ENCODE data around the gene ABHD17A. TPM values are rescaled to one million over a fixed set of nuclear protein-coding genes. Genes with fewer than 3 reads are reported as not detected.
A peak's percentile ranks its signal among the peaks of the same experiment; 100 is the strongest.

Gene ABHD17A
- total and polyA plus RNA-seq, 2 of the 8 experiments (the other 6 are each of a cell fraction or from before 2014, with no cell fraction given), result 41.2 to 87.4 TPM

GRCh38 chr19:1841209-1841924 lies 43.9 kb downstream of the ABHD17A start:
- H4K5ac ChIP-seq (ENCODE audit: insufficient read length, low read depth, low read length), result no peak overlapping the region
- H2BK5ac ChIP-seq (ENCODE audit: low read depth, low read length), result no peak overlapping the region
- no peak overlapping the region for H3K27ac ChIP-seq (ENCODE audit: low read depth, low read length)
- H3K9me3 ChIP-seq (ENCODE audit: insufficient read depth in 2 of 2, low read depth in 1 of 2, low read length in 1 of 2), result no peaks in the 10 kb centered on the region
- H3K4me3 ChIP-seq (ENCODE audit: extremely low read depth in 1 of 4, insufficient read depth in 2 of 4, low read depth in 3 of 4, low read length in 4 of 4), result no peak overlapping the region
- peaks cover 8 to 84% of the 10 kb centered on the region in 2 experiments; a peak in 3 of 4 replicates for H3K79me2 ChIP-seq (ENCODE audit: control insufficient read depth in 1 of 2, insufficient read depth in 2 of 2, low read length in 2 of 2)
- peaks cover 32% of the 10 kb centered on the region for H3K79me1 ChIP-seq (ENCODE audit: low read depth, low read length)
- no peak overlapping the region for H3K23ac ChIP-seq (ENCODE audit: insufficient read length)
- no peak overlapping the region for H2BK20ac ChIP-seq (ENCODE audit: low read length)
- H3K4ac ChIP-seq (replicated peaks; ENCODE audit: insufficient read length, low read depth, low read length), result no peak overlapping the region
- H4K20me1 ChIP-seq (replicated peaks in 1 of 2; ENCODE audit: control insufficient read depth in 1 of 2, insufficient read depth in 2 of 2, low read length in 2 of 2), result peaks cover 22 to 40% of the 10 kb centered on the region in 2 experiments
- no peak overlapping the region for H2BK15ac ChIP-seq (ENCODE audit: low read length)
- H2AFZ ChIP-seq (ENCODE audit: low read length), result no peak overlapping the region
- no peak overlapping the region for H3K9ac ChIP-seq (replicated peaks in 1 of 4; ENCODE audit: extremely low read depth in 1 of 4, low read depth in 3 of 4, low read length in 3 of 4)
- H3K36me3 ChIP-seq (ENCODE audit: control insufficient read depth in 2 of 4, insufficient read depth in 4 of 4, low read length in 3 of 4), result no peaks in the 10 kb centered on the region
- H3K4me2 ChIP-seq (ENCODE audit: insufficient read depth in 1 of 2, low read depth in 2 of 2, low read length in 2 of 2), result no peak overlapping the region
- FAIRE-seq (no peak), DNase-seq (ENCODE audit: low read depth in 1 of 2, low spot score in 2 of 2) (no peak)
- H2BK12ac ChIP-seq (ENCODE audit: low read depth, low read length), result no peak overlapping the region
- peak overlapping the region; percentile 71; the same call in 1 of the 2 replicates for H4K8ac ChIP-seq (ENCODE audit: extremely low read depth, insufficient read depth, low read length)
- H3K56ac ChIP-seq (replicated peaks; ENCODE audit: insufficient read length, low read depth, low read length), result no peak overlapping the region
- CTCF ChIA-PET (ENCODE audit: partially characterized antibody), result interaction anchor here (0.9 to 14.9 kb wide), 9 partner anchors 8 to 598 kb away, joined by 3 to 228 read pairs (median 5); no protein-coding TSS in a partner anchor
- 91% methylated on average over 29 of the region's 35 CpGs; no CpG with 5 or more reads in 1 of the 2 experiments for WGBS, 2 experiments (ENCODE audit: extremely low coverage in 1 of 2, insufficient coverage in 1 of 2, insufficient read length in 1 of 2, insufficient replicate concordance in 2 of 2, low coverage in 1 of 2, low lambda C conversion rate in 2 of 2, missing lambda C conversion rate in 1 of 2)
- no peak overlapping the region for H2AK5ac ChIP-seq (ENCODE audit: low read depth, low read length)
- no peak overlapping the region for H3K14ac ChIP-seq (ENCODE audit: insufficient read length)
- peaks cover 0 to 3% (median under 1%) of the 10 kb centered on the region in 4 experiments; a peak in 1 of 7 replicates for H3K4me1 ChIP-seq (replicated peaks in 1 of 4; ENCODE audit: control insufficient read depth in 3 of 4, insufficient read depth in 4 of 4, low read length in 3 of 4)
- no peaks in the 10 kb centered on the region for H3K23me2 ChIP-seq (ENCODE audit: low read depth, low read length)
- no peak overlapping the region for H4K91ac ChIP-seq (replicated peaks; ENCODE audit: insufficient read length, low read length)
- no peak overlapping the region for H3K18ac ChIP-seq (ENCODE audit: extremely low read depth, low read length)
- H3K27me3 ChIP-seq (replicated peaks in 1 of 4; ENCODE audit: control insufficient read depth in 3 of 4, extremely low read depth in 1 of 4, insufficient read depth in 3 of 4, low read length in 3 of 4), result no peaks in the 10 kb centered on the region
- POLR2A ChIA-PET (ENCODE audit: partially characterized antibody), result interaction anchor here (1.0 to 1.5 kb wide), 3 partner anchors 10 to 12 kb away, joined by 3 to 4 read pairs (median 4); no protein-coding TSS in a partner anchor
- H2BK120ac ChIP-seq (replicated peaks; ENCODE audit: low read depth, low read length), result no peak overlapping the region
- TF ChIP-seq TAF1 (IDR thresholded peaks at IDR 0.05; ENCODE audit: low read depth, low read length), result no peak
- TF ChIP-seq CTBP2 (IDR thresholded peaks at IDR 0.05; ENCODE audit: borderline replicate concordance, insufficient read depth, insufficient read length, low read length), result no peak
- TF ChIP-seq SIRT6 (IDR thresholded peaks at IDR 0.05; ENCODE audit: low read length), result no peak
- TF ChIP-seq SUZ12 (IDR thresholded peaks at IDR 0.05; ENCODE audit: low read length), result no peak
- no peak for TF ChIP-seq MAX (IDR thresholded peaks at IDR 0.05)
- no peak for TF ChIP-seq EGR1 (IDR thresholded peaks at IDR 0.05; ENCODE audit: borderline replicate concordance, low read depth, low read length)
- TF ChIP-seq RFX5 (IDR thresholded peaks at IDR 0.05; ENCODE audit: borderline replicate concordance, low read depth, low read length), result no peak
- TF ChIP-seq RAD21 (IDR thresholded peaks at IDR 0.05 in 1 of 2, conservative IDR thresholded peaks at IDR 0.05 in 1 of 2; ENCODE audit: low read depth in 2 of 2, low read length in 2 of 2), result no peak
- TF ChIP-seq EP300 (IDR thresholded peaks at IDR 0.05; ENCODE audit: borderline replicate concordance in 1 of 2, low read depth in 2 of 2, low read length in 2 of 2), result no peak
- TF ChIP-seq KDM5A (IDR thresholded peaks at IDR 0.05; ENCODE audit: low read length), result no peak
- TF ChIP-seq BRCA1 (IDR thresholded peaks at IDR 0.05; ENCODE audit: low read depth, low read length), result no peak
- TF ChIP-seq TEAD4 (IDR thresholded peaks at IDR 0.05; ENCODE audit: low read depth, low read length), result no peak
